HEK293 (cell line): ENCODE measurements around the gene PPP2CA.

Experiments used
- GFI1B ChIP-seq: fragments of 450-650 bp; formaldehyde crosslinking; IDR thresholded peaks from 2 replicates; pipeline ENCODE4 v1.5.1; 2016; ENCODE audit warnings: missing biosample characterization, missing genetic modification characterization
- HIC1 ChIP-seq: fragments of 450-650 bp; formaldehyde crosslinking; IDR thresholded peaks from 2 replicates; pipeline ENCODE4 v1.5.1; 2016; ENCODE audit warnings: missing biosample characterization, missing genetic modification characterization
- HOXA7 ChIP-seq: sonication (generic); formaldehyde crosslinking; IDR thresholded peaks from 2 replicates; pipeline ENCODE4 v1.8.1; 2022; ENCODE audit warnings: missing genetic modification reagents, borderline replicate concordance
- PATZ1 ChIP-seq: fragments of 450-650 bp; formaldehyde crosslinking; IDR thresholded peaks from 2 replicates; pipeline ENCODE4 v1.5.1; 2016; ENCODE audit warnings: missing biosample characterization, missing genetic modification characterization
- SALL2 ChIP-seq: fragments of 450-650 bp; formaldehyde crosslinking; IDR thresholded peaks from 2 replicates; pipeline ENCODE4 v1.5.0; 2017; ENCODE audit warnings: missing biosample characterization, mild to moderate bottlenecking, missing genetic modification characterization, borderline replicate concordance
- WT1 ChIP-seq: fragments of 450-650 bp; formaldehyde crosslinking; IDR thresholded peaks from 2 replicates; pipeline ENCODE4 v1.5.1; 2016; ENCODE audit warnings: missing biosample characterization, missing genetic modification characterization
- YY1 ChIP-seq: fragments of 450-650 bp; formaldehyde crosslinking; IDR thresholded peaks from 2 replicates; pipeline ENCODE4 v1.5.1; 2018; ENCODE audit warnings: missing biosample characterization, missing genetic modification characterization
- ZBTB21 ChIP-seq: fragments of 450-650 bp; formaldehyde crosslinking; IDR thresholded peaks from 2 replicates; pipeline ENCODE4 v1.5.1; 2017; ENCODE audit warnings: missing biosample characterization, missing genetic modification characterization
- ZBTB44 ChIP-seq: fragments of 450-650 bp; IDR thresholded peaks from 2 replicates; pipeline ENCODE4 v1.5.1; 2018; ENCODE audit warnings: missing biosample characterization, mild to moderate bottlenecking, missing genetic modification characterization
- ZFP37 ChIP-seq: fragments of 450-650 bp; formaldehyde crosslinking; IDR thresholded peaks from 2 replicates; pipeline ENCODE4 v1.5.1; 2016; ENCODE audit warnings: missing biosample characterization, missing genetic modification characterization
- ZNF132 ChIP-seq: fragments of 450-650 bp; formaldehyde crosslinking; IDR thresholded peaks from 2 replicates; pipeline ENCODE4 v1.5.1; 2017; ENCODE audit warnings: missing biosample characterization, missing genetic modification characterization, borderline replicate concordance
- ZNF133 ChIP-seq: fragments of 450-650 bp; formaldehyde crosslinking; IDR thresholded peaks from 2 replicates; pipeline ENCODE4 v1.5.1; 2016; ENCODE audit warnings: missing biosample characterization, missing genetic modification characterization
- ZNF138 ChIP-seq: fragments of 450-650 bp; formaldehyde crosslinking; IDR thresholded peaks from 2 replicates; pipeline ENCODE4 v1.5.1; 2016; ENCODE audit warnings: missing biosample characterization, missing genetic modification characterization, borderline replicate concordance
- ZNF18 ChIP-seq: fragments of 450-650 bp; formaldehyde crosslinking; IDR thresholded peaks from 2 replicates; pipeline ENCODE4 v1.5.1; 2016; ENCODE audit warnings: missing biosample characterization, missing genetic modification characterization
- ZNF202 ChIP-seq: fragments of 450-650 bp; formaldehyde crosslinking; IDR thresholded peaks from 2 replicates; pipeline ENCODE4 v1.5.1; 2016; ENCODE audit warnings: missing biosample characterization, missing genetic modification characterization, borderline replicate concordance
- ZNF266 ChIP-seq: fragments of 450-650 bp; formaldehyde crosslinking; IDR thresholded peaks from 2 replicates; pipeline ENCODE4 v1.5.1; 2016; ENCODE audit warnings: missing biosample characterization, missing genetic modification characterization, low read depth
- ZNF354C ChIP-seq: fragments of 450-650 bp; formaldehyde crosslinking; IDR thresholded peaks from 2 replicates; pipeline ENCODE4 v1.5.1; 2016; ENCODE audit warnings: missing biosample characterization, missing genetic modification characterization, low read depth, borderline replicate concordance
- ZNF423 ChIP-seq: fragments of 450-650 bp; formaldehyde crosslinking; IDR thresholded peaks from 2 replicates; pipeline ENCODE4 v1.5.1; 2016; ENCODE audit warnings: missing biosample characterization, missing genetic modification characterization
- ZNF600 ChIP-seq: fragments of 450-650 bp; formaldehyde crosslinking; IDR thresholded peaks from 2 replicates; pipeline ENCODE4 v1.5.1; 2016; ENCODE audit warnings: missing biosample characterization, missing genetic modification characterization
- ZNF639 ChIP-seq: fragments of 450-650 bp; formaldehyde crosslinking; IDR thresholded peaks from 2 replicates; pipeline ENCODE4 v1.5.1; 2016; ENCODE audit warnings: missing biosample characterization, missing genetic modification characterization
- ZNF664 ChIP-seq: fragments of 450-650 bp; formaldehyde crosslinking; IDR thresholded peaks from 2 replicates; pipeline ENCODE4 v1.5.1; 2016; ENCODE audit warnings: missing biosample characterization, missing genetic modification characterization
- ZNF677 ChIP-seq: fragments of 450-650 bp; IDR thresholded peaks from 2 replicates; pipeline ENCODE4 v1.5.0; 2018; ENCODE audit warnings: missing biosample characterization, mild to moderate bottlenecking, missing genetic modification characterization, moderate library complexity
- ZNF76 ChIP-seq: fragments of 450-650 bp; formaldehyde crosslinking; IDR thresholded peaks from 2 replicates; pipeline ENCODE4; 2016; ENCODE audit warnings: low read depth, missing biosample characterization, missing genetic modification characterization, borderline replicate concordance
- ZNF785 ChIP-seq: fragments of 450-650 bp; formaldehyde crosslinking; IDR thresholded peaks from 2 replicates; pipeline ENCODE4 v1.5.1; 2016; ENCODE audit warnings: missing biosample characterization, missing genetic modification characterization
- ZNF837 ChIP-seq: fragments of 450-650 bp; formaldehyde crosslinking; IDR thresholded peaks from 2 replicates; pipeline ENCODE4 v1.5.1; 2016; ENCODE audit warnings: missing biosample characterization, missing genetic modification characterization
- ZNF843 ChIP-seq: fragments of 450-650 bp; formaldehyde crosslinking; IDR thresholded peaks from 2 replicates; pipeline ENCODE4 v1.5.1; 2016; ENCODE audit warnings: missing biosample characterization, missing genetic modification characterization
- ZSCAN18 ChIP-seq: fragments of 450-650 bp; formaldehyde crosslinking; IDR thresholded peaks from 2 replicates; pipeline ENCODE4 v1.5.1; 2016; ENCODE audit warnings: missing biosample characterization, missing genetic modification characterization

Gene PPP2CA

GRCh38 chr5:134226441-134227192 is 744 bp upstream of the PPP2CA start (continued):
- TF ChIP-seq HIC1 (tag by site-specific recombination) (peak; percentile 81), ZNF76 (tag by site-specific recombination) (no peak), ZSCAN18 (tag by site-specific recombination) (no peak), ZNF18 (tag by site-specific recombination) (no peak), ZNF677 (no peak), PATZ1 (tag by site-specific recombination) (peak; percentile 50; the same call in 1 of the 2 replicates), ZNF266 (tag by site-specific recombination) (no peak), GFI1B (tag by site-specific recombination) (no peak), ZBTB44 (tag by site-specific recombination) (no peak), ZNF132 (no peak), YY1 (tag by site-specific recombination) (peak; percentile 63; the same call in 1 of the 2 replicates), ZNF837 (tag by site-specific recombination) (no peak), ZNF843 (peak; percentile 41; the same call in 1 of the 2 replicates), ZFP37 (peak; percentile 33; the same call in 1 of the 2 replicates), SALL2 (tag by site-specific recombination) (no peak), ZNF785 (no peak), HOXA7 (no peak), ZNF354C (no peak), ZNF600 (tag by site-specific recombination) (peak; percentile 80), ZNF202 (tag by site-specific recombination) (no peak), ZBTB21 (tag by site-specific recombination) (no peak), ZNF423 (tag by site-specific recombination) (peak; percentile 91), ZNF138 (no peak), ZNF664 (tag by site-specific recombination) (no peak), WT1 (peak; percentile 11; the same call in 1 of the 2 replicates), ZNF133 (tag by site-specific recombination) (0 out of 2 replicates have a peak, but pooled peaks have one; percentile 19), ZNF639 (tag by site-specific recombination) (no peak)
